Mesendoderm (in vitro differentiated cells): Measurements from ENCODE around the gene SIK1.
"Not testable (repeated sequence)": the region's sequence is repeated elsewhere in the genome, so short reads cannot be mapped to it uniquely, and the experiment has no call there.

Experiments used
- DNase-seq: peaks from one replicate; pipeline ENCODE4 v3.0.0; 2013
- H2AK5ac ChIP-seq: 2 replicates; pipeline ENCODE4 v1.6.1; 2013; ENCODE audit warnings: low read length, inconsistent platforms
- H2BK120ac ChIP-seq: 2 replicates; pipeline ENCODE4 v1.6.1; 2013; ENCODE audit warnings: low read depth, mild to moderate bottlenecking, low read length, moderate library complexity, mixed read lengths
- H2BK15ac ChIP-seq: replicated peaks from 2 replicates; pipeline ENCODE4 v1.6.1; 2013; ENCODE audit warnings: low read depth, mild to moderate bottlenecking, moderate library complexity
- H2BK5ac ChIP-seq: 2 replicates; pipeline ENCODE4 v1.6.1; 2013; ENCODE audit warnings: low read length, inconsistent platforms
- H3K18ac ChIP-seq: 2 replicates; pipeline ENCODE4 v1.6.1; 2013; ENCODE audit warnings: mild to moderate bottlenecking, low read length, mixed read lengths
- H3K23ac ChIP-seq: one replicate; pipeline ENCODE4 v1.6.1; 2013; ENCODE audit warnings: low read length
- H3K27ac ChIP-seq: 2 replicates; pipeline ENCODE4 v1.5.1; 2013; ENCODE audit warnings: low read depth, mild to moderate bottlenecking, inconsistent platforms, low read length, moderate library complexity
- H3K27me3 ChIP-seq: 2 replicates; pipeline ENCODE4 v1.6.1; 2013; ENCODE audit warnings: low read length, control low read depth, mild to moderate bottlenecking, inconsistent platforms; ENCODE audit not compliant: insufficient read depth, poor library complexity
- H3K36me3 ChIP-seq: 2 replicates; pipeline ENCODE4 v1.6.1; 2013; ENCODE audit warnings: low read length, inconsistent platforms; ENCODE audit not compliant: control insufficient read depth, insufficient read depth
- H3K4ac ChIP-seq: one replicate; pipeline ENCODE4 v1.6.1; 2013; ENCODE audit warnings: low read depth, mild to moderate bottlenecking, low read length, moderate library complexity
- H3K4me1 ChIP-seq: 2 replicates; pipeline ENCODE4 v1.6.1; 2013; ENCODE audit warnings: low read depth, low read length, inconsistent platforms; ENCODE audit not compliant: control insufficient read depth
- H3K4me2 ChIP-seq: 2 replicates; pipeline ENCODE4 v1.6.1; 2013; ENCODE audit warnings: low read length
- H3K4me3 ChIP-seq: 2 replicates; pipeline ENCODE4 v1.5.1; 2013; ENCODE audit warnings: mild to moderate bottlenecking, low read length
- H3K56ac ChIP-seq: one replicate; pipeline ENCODE4 v1.6.1; 2013; ENCODE audit warnings: low read length
- H3K79me1 ChIP-seq: 2 replicates; pipeline ENCODE4 v1.6.1; 2013; ENCODE audit warnings: low read length, inconsistent platforms
- H3K79me2 ChIP-seq: 2 replicates; pipeline ENCODE4 v1.6.1; 2013; ENCODE audit warnings: mild to moderate bottlenecking, low read length; ENCODE audit not compliant: control insufficient read depth, insufficient read depth
- H3K9ac ChIP-seq: 2 replicates; pipeline ENCODE4 v1.6.1; 2013; ENCODE audit warnings: low read length, inconsistent platforms
- H4K5ac ChIP-seq: one replicate; pipeline ENCODE4 v1.6.1; 2013; ENCODE audit warnings: low read length
- H4K8ac ChIP-seq: one replicate; pipeline ENCODE4 v1.6.1; 2013; ENCODE audit warnings: low read depth, mild to moderate bottlenecking, control low read depth, low read length, moderate library complexity
- WGBS: extraction: QIAGEN DNeasy Blood & Tissue Kit; methylation state at CpG from one replicate; pipeline ENCODE4 v1.1.7; 2013; ENCODE audit warnings: low lambda C conversion rate, missing lambda C conversion rate; ENCODE audit not compliant: insufficient coverage; ENCODE audit errors: extremely low coverage; 5-methylcytosine and 5-hydroxymethylcytosine counted together

The SIK1 gene

DNA sequence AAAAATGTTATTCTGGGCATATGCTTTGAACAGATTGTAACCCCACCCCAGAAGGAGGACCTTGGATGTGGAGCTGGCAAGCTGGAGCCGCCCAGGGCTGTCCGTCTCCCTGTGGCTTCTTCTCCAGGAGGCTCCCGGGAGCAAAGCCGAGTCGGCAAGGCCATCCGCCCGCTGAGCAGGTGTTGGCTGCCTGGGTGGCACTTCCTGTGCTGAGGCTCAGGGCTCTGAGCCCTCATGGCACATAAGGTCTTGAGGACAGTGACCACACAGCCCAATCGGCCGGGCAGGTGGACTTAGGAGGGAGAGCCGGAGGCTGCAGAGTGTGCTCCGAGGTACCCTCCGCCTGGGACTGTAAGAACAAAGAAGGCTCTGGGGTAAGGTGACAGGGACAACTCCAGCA lies 28.8 kb upstream of the SIK1 start:
- H3K9ac ChIP-seq, H2BK120ac ChIP-seq, H4K5ac ChIP-seq, H3K27me3 ChIP-seq, H3K18ac ChIP-seq, H3K27ac ChIP-seq, H3K79me1 ChIP-seq, H3K4ac ChIP-seq, H3K23ac ChIP-seq, H3K36me3 ChIP-seq, H3K56ac ChIP-seq, H2BK15ac ChIP-seq, H2AK5ac ChIP-seq, H2BK5ac ChIP-seq, DNase-seq, H3K4me3 ChIP-seq, H3K4me2 ChIP-seq, H4K8ac ChIP-seq, H3K79me2 ChIP-seq, H3K4me1 ChIP-seq: not testable (repeated sequence)
- WGBS: no CpG with 5 or more reads among the region's 12 CpGs

DNA sequence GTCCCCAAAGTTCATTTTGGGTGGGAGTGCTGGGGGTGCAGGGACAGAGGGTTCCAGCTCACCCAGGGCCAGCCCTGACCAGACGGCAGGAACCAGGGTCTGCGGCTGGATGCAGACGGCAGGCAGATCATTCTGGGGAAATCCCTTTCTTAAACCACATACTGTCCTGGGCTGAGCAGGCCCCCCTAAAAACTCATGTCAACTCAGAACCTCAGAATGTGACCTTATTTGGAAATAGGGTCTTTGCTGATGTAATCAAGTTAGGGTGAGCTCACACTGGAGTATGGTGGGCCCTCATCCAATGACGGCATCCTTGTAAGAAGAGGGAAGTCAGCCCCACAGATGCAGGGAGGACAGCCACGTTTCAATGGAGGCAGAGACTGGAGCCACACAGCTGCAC lies 27.2 kb upstream of the SIK1 start:
- not testable (repeated sequence) for H3K27me3 ChIP-seq, H3K4me2 ChIP-seq, H2BK120ac ChIP-seq, H3K9ac ChIP-seq, H3K79me2 ChIP-seq, H3K79me1 ChIP-seq, H3K4ac ChIP-seq, H2BK15ac ChIP-seq, H3K23ac ChIP-seq, H2BK5ac ChIP-seq, H4K8ac ChIP-seq, H3K4me1 ChIP-seq, H4K5ac ChIP-seq, DNase-seq, H3K56ac ChIP-seq, H3K36me3 ChIP-seq, H2AK5ac ChIP-seq, H3K27ac ChIP-seq, H3K4me3 ChIP-seq, H3K18ac ChIP-seq
- WGBS: no CpG with 5 or more reads among the region's 5 CpGs

DNA sequence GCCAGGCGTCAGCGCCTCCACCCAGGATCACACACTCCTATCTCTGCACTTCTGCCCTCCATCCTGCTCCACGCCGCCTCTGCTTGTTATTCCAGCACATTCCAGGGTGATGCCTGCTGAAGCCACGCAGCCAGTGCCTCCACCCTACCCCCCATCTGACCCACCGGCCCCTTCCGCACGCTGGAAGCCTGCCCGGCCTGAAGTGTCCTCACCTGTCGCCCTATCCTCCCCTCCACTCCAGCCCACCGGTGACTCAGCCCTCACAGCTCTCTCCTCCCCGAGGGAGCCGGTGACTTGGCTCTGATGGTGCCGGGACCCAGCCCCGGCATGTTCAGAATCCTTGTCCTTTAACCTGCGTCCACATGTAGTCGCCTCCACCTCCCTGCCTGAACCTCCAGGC lies 24.9 kb upstream of the SIK1 start:
- no CpG with 5 or more reads among the region's 17 CpGs for WGBS
- H3K23ac ChIP-seq, DNase-seq, H3K27ac ChIP-seq, H3K36me3 ChIP-seq, H3K79me1 ChIP-seq, H4K5ac ChIP-seq, H3K4me3 ChIP-seq, H3K4ac ChIP-seq, H3K79me2 ChIP-seq, H3K27me3 ChIP-seq, H2BK120ac ChIP-seq, H2BK5ac ChIP-seq, H3K4me1 ChIP-seq, H3K9ac ChIP-seq, H4K8ac ChIP-seq, H2BK15ac ChIP-seq, H2AK5ac ChIP-seq, H3K56ac ChIP-seq, H3K4me2 ChIP-seq, H3K18ac ChIP-seq: not testable (repeated sequence)

DNA sequence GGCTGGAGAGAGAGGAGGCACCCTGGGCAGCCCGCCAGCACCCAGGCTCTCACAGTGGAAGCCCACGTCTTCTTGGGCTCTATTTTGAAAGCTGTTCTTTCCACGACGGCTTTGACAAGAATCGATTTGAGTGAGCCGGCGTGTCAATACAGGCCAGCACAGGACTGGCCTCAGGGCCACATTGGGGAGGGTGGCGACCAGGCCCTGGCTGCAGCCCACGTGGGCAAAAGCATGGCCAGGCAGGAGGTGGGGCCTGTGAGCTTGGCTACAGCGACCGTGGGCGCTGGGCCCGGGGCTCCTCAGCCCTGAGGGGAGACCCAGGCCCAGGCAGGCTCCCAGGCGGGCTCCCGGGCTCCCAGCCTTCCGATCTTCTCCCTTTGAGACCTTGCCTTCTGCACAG lies 23.4 kb upstream of the SIK1 start:
- WGBS: no CpG with 5 or more reads among the region's 16 CpGs
- H3K9ac ChIP-seq, H3K79me1 ChIP-seq, H4K8ac ChIP-seq, H3K79me2 ChIP-seq, H3K4me1 ChIP-seq, H3K4me3 ChIP-seq, H3K4ac ChIP-seq, H4K5ac ChIP-seq, H3K23ac ChIP-seq, H3K27me3 ChIP-seq, H2BK5ac ChIP-seq, H3K4me2 ChIP-seq, H2AK5ac ChIP-seq, H3K27ac ChIP-seq, H3K18ac ChIP-seq, H3K36me3 ChIP-seq, H2BK120ac ChIP-seq, H2BK15ac ChIP-seq, H3K56ac ChIP-seq, DNase-seq: not testable (repeated sequence)

DNA sequence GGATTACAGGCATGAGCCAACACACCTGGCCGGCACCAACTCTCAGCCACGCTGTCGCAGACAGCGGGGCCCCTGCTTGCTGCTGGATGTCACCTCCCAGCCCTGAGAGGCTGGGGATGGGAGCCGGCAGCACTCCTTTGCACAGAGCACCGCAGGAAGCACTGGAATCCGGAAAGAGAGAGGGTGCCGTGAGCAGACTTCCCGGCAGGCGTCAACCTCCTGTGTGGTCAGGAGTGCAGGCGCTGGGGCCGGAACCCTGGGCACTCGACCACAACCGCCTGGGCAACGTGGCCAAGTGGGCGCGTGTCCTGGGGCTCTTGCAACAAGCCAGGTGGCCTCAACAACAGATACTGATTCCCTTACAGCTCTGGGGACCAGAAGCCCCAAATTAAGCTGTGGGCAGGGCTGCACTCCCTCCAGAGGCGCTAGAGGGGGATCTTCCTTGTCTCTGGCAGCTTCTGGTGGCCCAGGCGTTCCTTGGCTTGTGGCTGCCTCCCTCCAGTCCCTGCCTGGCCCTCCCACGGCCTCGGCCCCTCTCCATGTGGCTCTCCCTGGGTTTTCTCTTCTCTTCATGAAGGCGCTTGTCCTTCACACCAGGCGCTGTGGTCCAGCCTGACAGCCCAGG lies 20.5 kb upstream of the SIK1 start:
- not testable (repeated sequence) for H3K79me2 ChIP-seq, H2BK15ac ChIP-seq, H3K27ac ChIP-seq, H3K56ac ChIP-seq, H3K27me3 ChIP-seq, H3K4me1 ChIP-seq, H3K4ac ChIP-seq, DNase-seq, H3K79me1 ChIP-seq, H3K36me3 ChIP-seq, H3K4me2 ChIP-seq, H2BK5ac ChIP-seq, H3K9ac ChIP-seq, H4K8ac ChIP-seq, H3K4me3 ChIP-seq, H2BK120ac ChIP-seq, H3K18ac ChIP-seq, H2AK5ac ChIP-seq, H3K23ac ChIP-seq, H4K5ac ChIP-seq
- WGBS: no CpG with 5 or more reads among the region's 23 CpGs

DNA sequence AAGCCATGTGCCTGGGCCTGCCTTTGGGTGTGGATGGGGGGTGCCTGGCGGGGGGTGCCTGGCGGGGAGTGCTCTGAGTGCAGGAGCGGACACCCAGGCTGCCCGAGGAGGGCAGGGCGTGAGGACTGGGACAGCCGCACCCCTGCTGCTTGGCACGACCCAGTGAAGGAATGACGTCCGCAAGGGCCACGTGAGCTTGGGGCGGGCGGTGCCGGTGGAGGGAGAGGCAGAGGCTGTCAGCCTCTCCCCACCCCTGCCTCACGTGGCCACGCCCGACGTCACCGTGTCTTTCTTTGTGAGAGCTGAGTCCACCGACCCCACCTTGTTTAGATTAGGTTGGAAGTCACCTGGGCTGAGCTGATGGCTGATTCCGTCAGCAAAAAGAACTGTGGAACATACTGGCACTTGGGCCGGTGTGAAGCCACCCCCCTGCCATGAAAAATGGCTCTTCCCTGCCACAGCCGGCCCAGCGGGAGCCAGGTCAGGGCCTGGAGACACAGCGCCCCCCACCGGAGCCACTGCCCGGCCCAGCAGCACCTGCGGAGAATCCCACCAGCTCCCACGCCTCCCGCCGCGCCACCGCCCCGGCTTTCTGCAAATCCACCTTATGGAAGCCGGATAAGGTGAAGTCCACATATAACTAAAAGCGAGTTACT lies 19.5 kb upstream of the SIK1 start:
- DNase-seq, H3K9ac ChIP-seq, H4K5ac ChIP-seq, H3K4me2 ChIP-seq, H3K4ac ChIP-seq, H3K27me3 ChIP-seq, H2BK120ac ChIP-seq, H3K4me1 ChIP-seq, H2AK5ac ChIP-seq, H4K8ac ChIP-seq, H2BK15ac ChIP-seq, H3K36me3 ChIP-seq, H2BK5ac ChIP-seq, H3K18ac ChIP-seq, H3K79me2 ChIP-seq, H3K79me1 ChIP-seq, H3K4me3 ChIP-seq, H3K27ac ChIP-seq, H3K56ac ChIP-seq, H3K23ac ChIP-seq: not testable (repeated sequence)
- no CpG with 5 or more reads among the region's 35 CpGs for WGBS
